Fibroblast of villous mesenchyme (primary cell): ENCODE data around the gene UQCR10. TPM values are rescaled to one million over a fixed set of nuclear protein-coding genes. Genes with fewer than 3 reads are reported as not detected.
A peak's percentile ranks its signal among the peaks of the same experiment; 100 is the strongest.

Source experiments
- DNase-seq: peaks from one replicate; pipeline ENCODE4 v3.0.0-alpha.2; 2010; ENCODE audit warnings: low read depth
- H3K4me3 ChIP-seq: 2 replicates; pipeline ENCODE4 v1.5.1; 2011; ENCODE audit warnings: low read depth, mild to moderate bottlenecking, low read length
- total RNA-seq: library from RNA; depleted of rRNA; stranded (reverse); fragments of >200 nt; gene quantifications from 2 replicates; pipeline ENCODE4 v1.2.3, GENCODE V29; 2012
- TF ChIP-seq, protein P1 (sequence below): IDR thresholded peaks from 2 replicates; pipeline ENCODE4 v1.5.1; 2012; ENCODE audit warnings: low read depth, mild to moderate bottlenecking, low read length; ENCODE audit not compliant: insufficient read depth

Gene UQCR10
- total RNA-seq, 1 donor = 59.6 TPM

- TF ChIP-seq, protein P1, sequence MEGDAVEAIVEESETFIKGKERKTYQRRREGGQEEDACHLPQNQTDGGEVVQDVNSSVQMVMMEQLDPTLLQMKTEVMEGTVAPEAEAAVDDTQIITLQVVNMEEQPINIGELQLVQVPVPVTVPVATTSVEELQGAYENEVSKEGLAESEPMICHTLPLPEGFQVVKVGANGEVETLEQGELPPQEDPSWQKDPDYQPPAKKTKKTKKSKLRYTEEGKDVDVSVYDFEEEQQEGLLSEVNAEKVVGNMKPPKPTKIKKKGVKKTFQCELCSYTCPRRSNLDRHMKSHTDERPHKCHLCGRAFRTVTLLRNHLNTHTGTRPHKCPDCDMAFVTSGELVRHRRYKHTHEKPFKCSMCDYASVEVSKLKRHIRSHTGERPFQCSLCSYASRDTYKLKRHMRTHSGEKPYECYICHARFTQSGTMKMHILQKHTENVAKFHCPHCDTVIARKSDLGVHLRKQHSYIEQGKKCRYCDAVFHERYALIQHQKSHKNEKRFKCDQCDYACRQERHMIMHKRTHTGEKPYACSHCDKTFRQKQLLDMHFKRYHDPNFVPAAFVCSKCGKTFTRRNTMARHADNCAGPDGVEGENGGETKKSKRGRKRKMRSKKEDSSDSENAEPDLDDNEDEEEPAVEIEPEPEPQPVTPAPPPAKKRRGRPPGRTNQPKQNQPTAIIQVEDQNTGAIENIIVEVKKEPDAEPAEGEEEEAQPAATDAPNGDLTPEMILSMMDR = no peak
- no peak for DNase-seq
- H3K4me3 ChIP-seq = no peak overlapping the region
These were observed 6.1 kb downstream of the UQCR10 start for GRCh38 chr22:29773233-29773632.

GRCh38 chr22:29780220-29780619 lies 13.1 kb downstream of the UQCR10 start:
- no peak for DNase-seq
- TF ChIP-seq, protein P1 = no peak
- H3K4me3 ChIP-seq = no peak overlapping the region

DNA sequence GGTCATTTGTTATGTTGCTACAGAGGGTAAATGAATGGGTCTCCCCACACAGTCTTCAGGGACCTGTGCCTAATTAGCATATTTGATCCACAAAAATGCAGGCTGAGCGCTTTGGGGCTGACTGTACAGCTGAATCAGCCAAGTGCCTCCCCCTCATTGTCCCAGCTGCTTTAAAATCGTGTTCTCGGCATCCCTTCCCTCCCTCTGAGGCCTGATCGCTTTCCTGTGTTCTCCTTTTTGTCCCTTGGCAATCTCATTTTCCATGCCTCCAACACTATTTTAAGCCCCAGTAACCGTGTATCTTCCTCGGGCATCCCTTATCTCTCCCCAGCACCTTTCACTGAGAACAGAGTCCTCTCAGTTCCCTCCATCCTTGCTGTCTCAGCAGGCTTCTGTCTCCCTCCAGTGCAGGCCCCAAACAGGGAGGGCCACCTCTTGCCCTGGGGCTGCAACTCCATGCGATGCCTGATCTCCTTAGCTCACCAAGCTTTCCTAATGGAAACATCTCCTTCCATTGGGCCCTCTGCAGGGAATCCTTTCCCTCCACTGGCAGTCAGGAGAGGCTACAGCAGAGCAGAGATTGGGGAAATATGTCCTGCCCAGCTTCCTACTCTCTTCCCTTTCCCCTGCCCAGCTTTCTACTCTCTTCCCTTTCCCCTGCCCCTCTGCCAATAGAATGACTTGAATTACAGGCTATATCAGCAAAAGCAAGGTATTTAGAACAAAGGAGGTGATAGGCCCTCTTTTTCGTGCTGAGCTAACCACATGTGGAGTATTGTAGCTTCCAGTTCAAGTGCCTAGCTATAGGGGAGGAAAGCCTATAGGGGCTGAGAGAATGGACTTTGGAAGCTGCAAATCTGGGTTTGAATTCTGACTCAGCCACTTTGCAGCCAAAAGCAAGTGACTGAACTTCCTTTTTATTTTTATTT lies 13.8 kb downstream of the UQCR10 start:
- TF ChIP-seq, protein P1 = no peak
- peak; percentile 41 for DNase-seq
- H3K4me3 ChIP-seq = no peak overlapping the region

- H3K4me3 ChIP-seq = no peak overlapping the region
- TF ChIP-seq, protein P1 = no peak
- DNase-seq = no peak
These were observed 15.1 kb downstream of the UQCR10 start for GRCh38 chr22:29782061-29782845.

GRCh38 chr22:29784451-29785361 lies 17.5 kb downstream of the UQCR10 start:
- no peak overlapping the region for H3K4me3 ChIP-seq
- TF ChIP-seq, protein P1 = no peak
- no peak for DNase-seq

GRCh38 chr22:29786031-29786430 lies 18.9 kb downstream of the UQCR10 start:
- TF ChIP-seq, protein P1 = no peak
- no peak for DNase-seq
- no peak overlapping the region for H3K4me3 ChIP-seq
